ENCODE results near the gene SDK1. TPM values are rescaled to one million over a fixed set of nuclear protein-coding genes. Genes with fewer than 3 reads are reported as not detected.

The SDK1 gene
- total RNA-seq, 4 donors from 2014 or later, result 1.2 to 1.8 (median 1.5) TPM

DNA sequence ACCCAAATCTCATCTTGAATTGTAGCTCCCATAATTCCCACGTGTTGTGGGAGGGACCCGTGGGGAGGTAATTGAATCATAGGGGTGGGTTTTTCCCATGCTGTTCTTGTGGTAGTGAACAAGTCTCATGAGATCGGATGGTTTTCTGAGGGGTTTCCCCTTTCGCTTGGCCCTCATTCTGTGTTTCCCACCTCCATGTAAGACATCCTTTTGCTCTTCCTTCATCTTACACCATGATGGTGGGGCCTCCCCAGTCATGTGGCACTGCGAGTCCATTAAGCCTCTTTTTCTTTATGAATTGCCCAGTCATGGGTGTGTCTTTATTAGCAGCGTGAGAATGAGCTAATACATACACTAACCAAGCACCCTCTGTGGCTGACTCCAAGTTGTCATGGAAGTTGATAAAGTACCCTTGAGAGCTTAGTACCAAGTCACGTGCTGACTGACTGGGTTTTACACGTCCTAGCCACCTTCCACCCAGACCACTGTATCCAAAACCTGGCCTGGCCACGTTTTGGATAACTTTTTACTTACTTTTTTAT is 614.4 kb downstream of the SDK1 start:
- Histone ChIP-seq H3K9me3 (no peaks in the 10 kb centered on the region), H3K36me3 (no peaks in the 10 kb centered on the region), H3K27ac (no peak overlapping the region), H3K27me3 (no peaks in the 10 kb centered on the region), H3K4me3 (no peak overlapping the region), H3K4me1 (no peaks in the 10 kb centered on the region)
- in situ Hi-C loops (cut with MboI; ENCODE audit: low sequenced_read_pairs in 4 of 4), result no loop called here
- TF ChIP-seq, protein P1, sequence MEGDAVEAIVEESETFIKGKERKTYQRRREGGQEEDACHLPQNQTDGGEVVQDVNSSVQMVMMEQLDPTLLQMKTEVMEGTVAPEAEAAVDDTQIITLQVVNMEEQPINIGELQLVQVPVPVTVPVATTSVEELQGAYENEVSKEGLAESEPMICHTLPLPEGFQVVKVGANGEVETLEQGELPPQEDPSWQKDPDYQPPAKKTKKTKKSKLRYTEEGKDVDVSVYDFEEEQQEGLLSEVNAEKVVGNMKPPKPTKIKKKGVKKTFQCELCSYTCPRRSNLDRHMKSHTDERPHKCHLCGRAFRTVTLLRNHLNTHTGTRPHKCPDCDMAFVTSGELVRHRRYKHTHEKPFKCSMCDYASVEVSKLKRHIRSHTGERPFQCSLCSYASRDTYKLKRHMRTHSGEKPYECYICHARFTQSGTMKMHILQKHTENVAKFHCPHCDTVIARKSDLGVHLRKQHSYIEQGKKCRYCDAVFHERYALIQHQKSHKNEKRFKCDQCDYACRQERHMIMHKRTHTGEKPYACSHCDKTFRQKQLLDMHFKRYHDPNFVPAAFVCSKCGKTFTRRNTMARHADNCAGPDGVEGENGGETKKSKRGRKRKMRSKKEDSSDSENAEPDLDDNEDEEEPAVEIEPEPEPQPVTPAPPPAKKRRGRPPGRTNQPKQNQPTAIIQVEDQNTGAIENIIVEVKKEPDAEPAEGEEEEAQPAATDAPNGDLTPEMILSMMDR (IDR thresholded peaks at IDR 0.05 in 4 of 5, conservative IDR thresholded peaks at IDR 0.05 in 1 of 5), result no peak
- TF ChIP-seq POLR2A (IDR thresholded peaks at IDR 0.05), result no peak
- DNase-seq (no peak), ATAC-seq (no peak)
- intact Hi-C loops (cut with DNase I; ENCODE audit: low total_unique reads), result no loop called here

DNA sequence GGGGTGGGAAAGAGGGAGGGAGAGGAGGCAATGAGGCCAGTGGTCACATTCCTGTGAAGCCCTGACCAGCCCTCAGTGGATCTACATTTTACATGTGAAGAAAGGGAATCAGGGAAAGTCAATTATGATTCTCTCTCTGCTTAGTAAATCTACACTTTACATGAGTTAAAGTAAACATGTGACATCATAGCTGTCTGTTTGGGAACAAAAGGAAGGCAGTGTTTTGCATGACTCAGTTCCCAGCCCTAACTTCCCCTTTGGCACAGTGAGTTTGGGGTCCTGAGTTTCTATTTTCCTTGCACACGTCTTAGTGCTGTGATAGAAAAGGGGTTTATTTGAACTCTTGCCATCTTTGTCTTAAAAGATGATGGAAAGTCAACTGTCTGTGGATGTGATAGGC is 615.1 kb downstream of the SDK1 start:
- no peak overlapping the region for H3K4me3 ChIP-seq
- ATAC-seq (no peak), DNase-seq (no peak)
- H3K36me3 ChIP-seq, result no peaks in the 10 kb centered on the region
- intact Hi-C loops (cut with DNase I; ENCODE audit: low total_unique reads), result no loop called here
- no peaks in the 10 kb centered on the region for H3K9me3 ChIP-seq
- in situ Hi-C loops (cut with MboI; ENCODE audit: low sequenced_read_pairs in 4 of 4), result no loop called here
- no peaks in the 10 kb centered on the region for H3K27me3 ChIP-seq
- no peak overlapping the region for H3K27ac ChIP-seq
- no peaks in the 10 kb centered on the region for H3K4me1 ChIP-seq
- TF ChIP-seq POLR2A (IDR thresholded peaks at IDR 0.05), result no peak
- TF ChIP-seq, protein P1 (IDR thresholded peaks at IDR 0.05 in 4 of 5, conservative IDR thresholded peaks at IDR 0.05 in 1 of 5), result no peak

DNA sequence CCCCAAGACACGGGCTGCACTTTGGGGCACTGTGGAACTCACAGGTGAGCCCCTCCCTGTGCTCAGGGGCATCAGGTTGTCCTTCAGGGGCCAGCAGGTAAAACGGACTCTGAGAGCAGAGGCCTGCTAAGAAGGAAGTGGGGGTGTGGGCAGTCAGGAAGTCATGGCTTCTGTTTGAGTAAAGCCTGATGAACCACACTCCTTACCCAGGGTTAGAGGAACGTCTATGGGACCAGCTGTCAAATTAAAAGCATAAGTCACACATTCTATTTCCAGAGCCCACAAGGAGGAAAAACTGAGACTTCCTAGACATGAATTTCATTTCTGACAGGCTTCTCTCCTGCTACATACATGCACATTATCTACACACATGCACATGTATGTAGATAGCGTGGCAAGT is 616.4 kb downstream of the SDK1 start:
- DNase-seq (no peak), ATAC-seq (no peak)
- Histone ChIP-seq H3K4me3 (no peak overlapping the region), H3K36me3 (no peaks in the 10 kb centered on the region), H3K9me3 (no peaks in the 10 kb centered on the region), H3K4me1 (peaks cover under 1 to 3% of the 10 kb centered on the region in 2 donors), H3K27me3 (no peaks in the 10 kb centered on the region), H3K27ac (no peak overlapping the region)
- intact Hi-C loops (cut with DNase I; ENCODE audit: low total_unique reads), result no loop called here
- in situ Hi-C loops (cut with MboI; ENCODE audit: low sequenced_read_pairs in 4 of 4), result no loop called here
- TF ChIP-seq, protein P1 (IDR thresholded peaks at IDR 0.05 in 4 of 5, conservative IDR thresholded peaks at IDR 0.05 in 1 of 5), result no peak
- no peak for TF ChIP-seq POLR2A (IDR thresholded peaks at IDR 0.05)

DNA sequence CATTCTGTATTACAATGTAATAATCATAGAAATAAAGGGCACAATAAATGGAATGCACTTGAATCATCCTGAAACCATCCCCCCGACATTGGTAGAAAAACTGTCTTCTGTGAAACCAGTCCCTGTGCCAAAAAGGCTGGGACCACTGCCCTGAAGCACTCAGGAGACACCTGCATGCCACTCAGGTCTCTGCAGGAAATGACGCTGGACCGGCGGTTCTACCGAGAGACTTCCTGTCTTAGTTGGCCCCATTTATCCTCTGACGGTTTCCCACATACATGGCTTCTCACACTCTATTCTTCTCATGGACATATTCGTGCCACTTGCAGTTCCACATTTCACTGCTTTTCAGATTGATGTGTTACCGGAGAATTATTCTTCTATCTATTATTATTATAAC is 617.5 kb downstream of the SDK1 start:
- intact Hi-C loops (cut with DNase I; ENCODE audit: low total_unique reads), result no loop called here
- H3K36me3 ChIP-seq, result no peaks in the 10 kb centered on the region
- in situ Hi-C loops (cut with MboI; ENCODE audit: low sequenced_read_pairs in 4 of 4), result no loop called here
- no peaks in the 10 kb centered on the region for H3K27me3 ChIP-seq
- no peak for ATAC-seq
- peaks cover 4 to 6% of the 10 kb centered on the region in 2 donors for H3K4me1 ChIP-seq
- no peak for TF ChIP-seq POLR2A (IDR thresholded peaks at IDR 0.05)
- TF ChIP-seq, protein P1 (IDR thresholded peaks at IDR 0.05 in 4 of 5, conservative IDR thresholded peaks at IDR 0.05 in 1 of 5), result no peak
- no peaks in the 10 kb centered on the region for H3K9me3 ChIP-seq
- no peak for DNase-seq
- no peak overlapping the region for H3K4me3 ChIP-seq
- no peak overlapping the region for H3K27ac ChIP-seq

DNA sequence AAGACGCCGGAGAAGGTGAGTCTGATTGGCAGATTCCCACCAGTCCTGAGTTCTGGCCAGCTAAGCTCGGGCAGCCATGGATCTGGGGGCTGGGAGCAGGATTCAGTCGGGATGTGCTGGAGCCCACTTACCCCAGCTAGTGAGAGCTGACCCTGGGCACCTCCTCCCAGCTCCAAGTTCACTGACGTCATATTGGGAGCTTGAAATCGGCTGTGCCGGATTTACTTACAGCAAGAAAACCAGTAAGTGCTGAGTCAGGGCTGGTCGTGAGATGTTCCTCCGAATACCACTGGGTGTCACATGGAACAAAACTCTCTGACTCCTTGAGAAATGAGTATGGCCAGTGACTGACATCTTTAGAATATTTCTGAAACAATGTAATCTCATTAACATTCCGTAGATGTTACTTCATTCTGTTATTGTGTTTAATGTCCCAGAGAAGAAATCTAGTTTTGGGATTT is 621.2 kb downstream of the SDK1 start:
- H3K4me3 ChIP-seq, result peak overlapping the region; percentile 18 to 44 (median 38)

More for the DNA sequence above, 621.2 kb downstream of the SDK1 start:
- Histone ChIP-seq H3K9me3 (no peaks in the 10 kb centered on the region), H3K27me3 (no peaks in the 10 kb centered on the region), H3K27ac (peak overlapping the region; percentile 24 to 72 (median 40)), H3K36me3 (no peaks in the 10 kb centered on the region), H3K4me1 (peaks cover 4 to 6% of the 10 kb centered on the region in 2 donors)
- ATAC-seq (peak; percentile 81 to 94), DNase-seq (peak in 1 of 2 donors; percentile 57)
- intact Hi-C loops (cut with DNase I; ENCODE audit: low total_unique reads), result no loop called here
- in situ Hi-C loops (cut with MboI; ENCODE audit: low sequenced_read_pairs in 4 of 4), result no loop called here
- TF ChIP-seq POLR2A (IDR thresholded peaks at IDR 0.05), result no peak
- TF ChIP-seq, protein P1 (IDR thresholded peaks at IDR 0.05 in 4 of 5, conservative IDR thresholded peaks at IDR 0.05 in 1 of 5), result peak in 3 of 5 experiments; percentile 13 to 36 (median 33)
